WTC11 (cell line): ENCODE measurements around the gene MYH9.
"Not testable (repeated sequence)": the region's sequence is repeated elsewhere in the genome, so short reads cannot be mapped to it uniquely, and the experiment has no call there.

Experiments used
- CTCF ChIP-seq: fragments of 200-600 bp; IDR thresholded peaks from 2 replicates; pipeline ENCODE4 v1.8.0; 2022; ENCODE audit warnings: antibody characterized with exemption
- JUN ChIP-seq: sonication (generic); formaldehyde crosslinking; IDR thresholded peaks from 2 replicates; pipeline ENCODE4 v1.8.0; 2023; ENCODE audit warnings: mild to moderate bottlenecking, missing genetic modification reagents
- MXD4 ChIP-seq: fragments of 250-450 bp; sonication (Bioruptor Pico); IDR thresholded peaks from 2 replicates; pipeline ENCODE4 v1.8.0; 2021; ENCODE audit warnings: mild to moderate bottlenecking, moderate library complexity, borderline replicate concordance
- NR2C2 ChIP-seq: sonication (generic); formaldehyde crosslinking; IDR thresholded peaks from 2 replicates; pipeline ENCODE4 v1.8.0; 2022; ENCODE audit warnings: mild to moderate bottlenecking, missing genetic modification reagents
- USF2 ChIP-seq: sonication (generic); formaldehyde crosslinking; IDR thresholded peaks from 2 replicates; pipeline ENCODE4 v1.8.1; 2023; ENCODE audit warnings: mild to moderate bottlenecking, missing genetic modification reagents, moderate library complexity
- ZMAT4 ChIP-seq: fragments of 250-450 bp; sonication (Bioruptor Pico); IDR thresholded peaks from 2 replicates; pipeline ENCODE4 v1.9.0; 2021; ENCODE audit warnings: mild to moderate bottlenecking
- ZNF121 ChIP-seq: sonication (generic); formaldehyde crosslinking; IDR thresholded peaks from 2 replicates; pipeline ENCODE4 v1.8.0; 2023; ENCODE audit warnings: missing genetic modification reagents
- ZNF138 ChIP-seq: sonication (generic); formaldehyde crosslinking; conservative IDR thresholded peaks from 2 replicates; pipeline ENCODE4 v1.8.1; 2022; ENCODE audit warnings: mild to moderate bottlenecking, moderate library complexity, missing genetic modification reagents

- not testable (repeated sequence) for TF ChIP-seq ZNF121; NR2C2 (CRISPR knock-in tag); ZMAT4 (CRISPR knock-in tag); MXD4; CTCF; ZNF138 (CRISPR knock-in tag); USF2 (CRISPR knock-in tag); JUN (CRISPR knock-in tag)
These were observed 135.7 kb downstream of the MYH9 start for GRCh38 chr22:36251979-36252608.
